Stimulated activated CD4-positive, alpha-beta T cell treated with anti-CD3 and anti-CD28 coated beads, Interleukin-2, amount 100 ng/mL, for 24 hours (primary cell): Measurements from ENCODE around the gene LHFPL3.

Experiments used
- DNase-seq, 2 donors: peaks; one replicate each; pipeline ENCODE4 v3.0.0-alpha.2; 2020

Gene LHFPL3

DNA sequence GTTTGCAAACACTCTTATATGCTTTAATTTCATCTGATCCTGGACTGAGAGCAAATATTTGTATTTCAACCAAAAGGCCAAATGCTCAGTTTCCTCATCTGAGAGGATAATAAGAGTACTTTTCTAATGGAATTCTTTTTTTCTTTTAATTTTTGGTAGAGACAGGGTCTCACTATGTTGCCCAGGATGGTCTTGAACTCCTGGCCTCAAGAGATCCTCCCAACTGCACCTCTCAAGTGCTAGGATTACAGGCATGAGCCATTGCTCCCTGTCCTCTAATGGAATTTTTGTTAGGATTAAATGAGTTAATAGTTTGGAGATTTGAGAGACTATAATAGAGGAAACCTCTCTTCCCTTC, 617.2 kb downstream of the LHFPL3 start:
- no peak for DNase-seq

DNA sequence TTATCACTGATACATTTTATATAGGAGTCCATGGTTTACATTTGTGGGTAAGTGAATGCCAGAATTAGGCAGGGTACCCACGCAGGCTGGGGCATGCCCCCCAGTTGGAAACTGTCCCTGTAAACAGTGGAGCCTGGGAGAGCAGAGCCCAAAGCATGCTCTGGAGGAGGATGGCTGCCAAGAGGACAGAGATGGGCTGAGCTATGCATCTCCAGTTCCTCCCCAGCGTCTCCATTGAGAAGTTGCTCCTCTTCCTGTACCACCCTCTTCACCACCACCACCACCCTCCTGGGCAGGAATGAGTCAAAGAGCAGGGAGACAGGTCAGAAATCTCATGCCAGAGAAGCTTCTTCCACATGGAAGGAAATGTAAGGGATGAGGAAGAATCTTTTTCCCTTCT, 617.9 kb downstream of the LHFPL3 start:
- no peak for DNase-seq

DNA sequence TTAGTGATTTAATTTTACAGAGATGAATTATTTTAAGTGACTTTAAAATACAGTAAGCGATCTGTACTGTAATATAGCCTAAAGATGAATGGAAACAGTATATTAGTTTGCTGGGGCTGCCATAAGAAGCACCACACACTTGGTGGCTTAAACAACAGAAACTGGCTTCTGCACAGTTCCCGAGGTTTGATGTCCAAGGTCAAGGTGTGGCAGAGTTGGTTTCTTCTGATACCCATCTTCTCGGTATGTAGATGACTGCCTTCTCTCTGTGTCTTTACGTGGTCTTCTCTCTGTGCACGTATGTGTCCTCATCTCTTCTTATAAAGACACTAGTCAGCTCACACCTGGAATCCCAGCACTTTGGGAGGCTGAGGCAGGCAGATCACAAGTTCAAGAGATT, 621.6 kb downstream of the LHFPL3 start:
- no peak for DNase-seq

- DNase-seq = no peak
Measured at GRCh38 chr7:104950754-104951153, 622.4 kb downstream of the LHFPL3 start.

DNA sequence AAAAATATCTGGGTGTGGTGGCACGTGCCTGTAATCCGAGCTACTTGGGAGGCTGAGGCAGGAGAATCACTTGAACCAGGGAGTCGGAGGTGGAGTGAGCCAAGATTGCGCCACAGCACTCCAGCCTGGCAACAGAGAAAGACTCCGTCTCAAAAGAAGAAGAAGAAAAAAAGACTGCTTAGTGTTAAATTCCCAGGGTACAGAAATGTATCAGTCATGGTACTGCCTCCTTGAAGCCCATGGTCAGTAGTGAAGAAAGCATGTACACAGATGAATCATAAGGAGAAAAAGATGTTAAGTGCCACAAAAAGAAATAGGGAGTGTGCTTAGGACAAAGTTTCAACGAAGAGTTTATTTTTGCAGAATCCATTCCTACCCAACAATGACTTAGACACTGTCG, 623.1 kb downstream of the LHFPL3 start:
- no peak for DNase-seq

DNA sequence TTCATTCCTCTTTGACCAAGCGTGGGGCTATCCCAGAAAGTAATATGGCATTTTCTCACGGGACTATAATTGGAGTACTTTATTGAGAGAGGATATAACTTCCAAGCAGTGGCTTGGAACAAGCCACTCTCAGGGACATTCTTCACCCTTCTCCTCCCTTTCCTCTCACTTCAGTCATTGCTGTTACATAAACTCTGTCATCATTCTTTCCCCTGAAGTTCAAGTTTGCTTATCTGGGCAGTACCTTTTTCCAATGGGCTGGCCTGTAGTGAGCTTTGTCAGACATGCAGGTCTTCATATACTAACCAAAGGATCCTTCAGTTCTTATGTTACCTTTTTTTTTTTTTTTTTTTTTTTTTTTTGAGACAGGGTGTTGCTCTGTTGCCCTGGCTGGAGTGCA, 626.9 kb downstream of the LHFPL3 start:
- no peak for DNase-seq
